Measurements from ENCODE around the gene SNED1.

Gene SNED1

DNA sequence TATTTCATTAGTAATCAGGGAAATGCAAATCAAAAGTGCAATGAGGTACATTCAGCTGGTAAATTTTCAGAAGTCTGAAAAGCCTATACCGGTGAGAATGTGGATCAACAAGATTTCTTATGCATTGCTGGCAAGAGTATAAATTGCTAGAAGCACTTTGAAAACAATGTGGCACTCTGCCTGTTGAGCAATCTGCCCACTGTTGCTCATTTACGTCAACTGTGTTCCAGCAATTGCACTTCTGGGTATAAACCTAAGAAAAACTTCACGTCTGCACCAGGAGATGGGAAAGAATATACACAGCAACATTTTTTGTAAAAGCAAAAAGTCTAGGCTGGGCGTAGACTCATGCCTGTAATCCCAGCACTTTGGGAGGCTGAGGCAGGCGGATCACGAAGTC lies 62.9 kb downstream of the SNED1 start:
- FAIRE-seq = no peak
- no peak for DNase-seq (ENCODE audit: insufficient read length, low spot score)
- TF ChIP-seq, protein P1, sequence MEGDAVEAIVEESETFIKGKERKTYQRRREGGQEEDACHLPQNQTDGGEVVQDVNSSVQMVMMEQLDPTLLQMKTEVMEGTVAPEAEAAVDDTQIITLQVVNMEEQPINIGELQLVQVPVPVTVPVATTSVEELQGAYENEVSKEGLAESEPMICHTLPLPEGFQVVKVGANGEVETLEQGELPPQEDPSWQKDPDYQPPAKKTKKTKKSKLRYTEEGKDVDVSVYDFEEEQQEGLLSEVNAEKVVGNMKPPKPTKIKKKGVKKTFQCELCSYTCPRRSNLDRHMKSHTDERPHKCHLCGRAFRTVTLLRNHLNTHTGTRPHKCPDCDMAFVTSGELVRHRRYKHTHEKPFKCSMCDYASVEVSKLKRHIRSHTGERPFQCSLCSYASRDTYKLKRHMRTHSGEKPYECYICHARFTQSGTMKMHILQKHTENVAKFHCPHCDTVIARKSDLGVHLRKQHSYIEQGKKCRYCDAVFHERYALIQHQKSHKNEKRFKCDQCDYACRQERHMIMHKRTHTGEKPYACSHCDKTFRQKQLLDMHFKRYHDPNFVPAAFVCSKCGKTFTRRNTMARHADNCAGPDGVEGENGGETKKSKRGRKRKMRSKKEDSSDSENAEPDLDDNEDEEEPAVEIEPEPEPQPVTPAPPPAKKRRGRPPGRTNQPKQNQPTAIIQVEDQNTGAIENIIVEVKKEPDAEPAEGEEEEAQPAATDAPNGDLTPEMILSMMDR (IDR thresholded peaks at IDR 0.05; ENCODE audit: insufficient read depth, missing control alignments) = no peak

DNA sequence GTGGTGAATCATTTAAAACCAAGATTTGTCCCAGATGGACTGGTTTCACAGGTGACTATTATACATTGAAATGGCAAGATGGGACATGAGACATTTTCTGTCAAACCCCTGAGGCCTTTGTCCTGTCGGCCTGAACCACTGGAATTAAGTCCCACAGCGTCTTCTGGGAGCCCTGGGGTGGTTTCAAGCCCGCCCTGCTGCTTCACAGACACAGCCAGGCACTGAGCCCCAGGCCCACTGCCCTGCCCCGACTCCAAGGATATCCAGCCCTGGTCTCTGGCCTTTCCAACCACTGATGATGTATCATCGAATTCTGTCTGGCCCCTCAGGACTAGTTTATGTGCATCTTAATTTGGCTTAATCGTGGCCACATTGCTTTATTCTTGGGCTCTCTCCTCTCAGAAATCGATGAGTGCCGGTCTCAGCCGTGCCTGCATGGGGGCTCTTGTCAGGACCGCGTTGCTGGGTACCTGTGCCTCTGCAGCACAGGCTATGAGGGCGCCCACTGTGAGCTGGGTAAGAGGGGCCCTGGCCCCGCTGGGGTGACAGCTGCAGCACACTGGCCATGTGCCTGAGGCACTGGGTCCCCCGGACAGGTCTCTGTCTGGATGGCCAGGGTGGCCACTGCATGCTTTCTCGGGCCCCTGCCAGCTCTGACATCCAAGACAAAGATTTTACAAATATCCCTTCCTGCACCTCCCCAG lies 64.1 kb downstream of the SNED1 start:
- no peak for FAIRE-seq
- TF ChIP-seq, protein P1 (IDR thresholded peaks at IDR 0.05; ENCODE audit: insufficient read depth, missing control alignments) = no peak
- no peak for DNase-seq (ENCODE audit: insufficient read length, low spot score)

GRCh38 chr2:241063093-241063551 lies 64.7 kb downstream of the SNED1 start:
- FAIRE-seq (no peak), DNase-seq (ENCODE audit: insufficient read length, low spot score) (no peak)
- TF ChIP-seq, protein P1 (IDR thresholded peaks at IDR 0.05; ENCODE audit: insufficient read depth, missing control alignments) = no peak

DNA sequence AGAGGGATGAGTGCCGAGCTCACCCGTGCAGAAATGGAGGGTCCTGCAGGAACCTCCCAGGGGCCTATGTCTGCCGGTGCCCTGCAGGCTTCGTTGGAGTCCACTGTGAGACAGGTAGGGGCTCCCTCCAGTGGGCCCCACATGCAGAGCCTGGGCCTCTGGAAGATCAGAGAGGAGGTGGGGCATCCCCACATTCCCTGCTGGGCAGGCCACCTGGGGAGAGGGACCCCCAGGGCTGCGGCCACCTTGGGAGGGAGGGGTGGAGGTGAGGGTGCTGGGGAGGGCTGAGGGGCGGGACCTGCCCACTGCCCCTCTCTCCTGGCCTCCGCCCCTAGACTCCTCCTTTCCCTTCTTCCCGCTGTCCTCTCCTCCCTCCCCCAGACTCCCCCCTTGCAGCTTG lies 65.2 kb downstream of the SNED1 start:
- FAIRE-seq = no peak
- DNase-seq (ENCODE audit: insufficient read length, low spot score) = no peak
- TF ChIP-seq, protein P1 (IDR thresholded peaks at IDR 0.05; ENCODE audit: insufficient read depth, missing control alignments) = no peak

DNA sequence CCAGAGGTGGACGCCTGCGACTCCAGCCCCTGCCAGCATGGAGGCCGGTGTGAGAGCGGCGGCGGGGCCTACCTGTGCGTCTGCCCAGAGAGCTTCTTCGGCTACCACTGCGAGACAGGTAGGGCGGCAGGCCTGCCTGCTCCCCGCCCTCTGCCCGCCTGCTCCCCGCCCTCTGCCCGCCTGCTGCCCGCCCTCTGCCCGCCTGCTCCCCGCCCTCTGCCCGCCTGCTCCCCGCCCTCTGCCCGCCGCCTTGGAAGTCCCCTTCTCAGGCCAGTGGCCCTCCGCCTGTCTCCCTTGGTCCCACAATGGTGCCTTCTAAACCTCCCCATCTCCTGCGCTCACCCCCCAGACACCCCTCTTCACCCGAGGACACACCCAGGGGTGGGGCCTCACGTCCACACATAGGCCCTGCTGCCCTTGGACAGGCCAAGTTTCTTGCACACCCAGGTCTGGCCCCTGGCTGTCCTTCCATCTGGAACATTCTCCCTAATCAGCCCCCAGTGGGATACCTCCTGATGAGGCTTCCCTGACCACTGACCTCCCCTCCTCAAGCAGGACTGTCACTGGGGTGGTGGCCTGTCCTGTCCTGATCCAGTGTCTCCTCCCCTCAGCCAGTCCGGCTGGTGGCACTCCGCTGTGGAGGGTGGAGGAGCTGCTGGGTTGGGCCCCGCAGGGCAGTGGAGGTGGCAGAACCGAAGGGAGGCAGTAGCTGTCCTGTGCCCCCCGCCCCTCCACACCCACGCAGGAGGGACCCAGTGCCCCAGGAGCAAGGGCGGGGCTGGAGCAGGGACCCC lies 65.8 kb downstream of the SNED1 start:
- TF ChIP-seq, protein P1 (IDR thresholded peaks at IDR 0.05; ENCODE audit: insufficient read depth, missing control alignments) = no peak
- FAIRE-seq (no peak), DNase-seq (ENCODE audit: insufficient read length, low spot score) (no peak)

- TF ChIP-seq, protein P1 (IDR thresholded peaks at IDR 0.05; ENCODE audit: insufficient read depth, missing control alignments) = no peak
- FAIRE-seq (no peak), DNase-seq (ENCODE audit: insufficient read length, low spot score) (no peak)
Observed at GRCh38 chr2:241064802-241065354, 66.5 kb downstream of the SNED1 start.

Measured in D721Med (cell line).